GM12878 (cell line): ENCODE results near the gene TIE1.

ENCODE experiments used
- CHD4 ChIP-seq: fragments of 200-600 bp; sonication (generic); IDR thresholded peaks from 2 replicates; pipeline ENCODE4 v1.6.1; 2016; ENCODE audit warnings: mild to moderate bottlenecking
- CTCF ChIP-seq, 3 experiments: IDR thresholded peaks in 2 of 3; conservative IDR thresholded peaks in 1 of 3; 2 replicates each; pipeline ENCODE4 v1.5.1; 2011; ENCODE audit warnings: low read depth in 3 of 3, low read length in 3 of 3, mild to moderate bottlenecking in 3 of 3, control low read depth in 2 of 3, moderate library complexity in 2 of 3, inconsistent platforms in 1 of 3, mixed read lengths in 1 of 3; ENCODE audit not compliant: control insufficient read depth in 2 of 3, insufficient read depth in 1 of 3; ENCODE audit errors: extremely low read depth in 1 of 3
- ELK1 ChIP-seq: IDR thresholded peaks from 2 replicates; pipeline ENCODE4 v1.6.1; 2012; ENCODE audit warnings: low read depth, low read length, improper control_type of control experiment
- EP300 ChIP-seq, 2 experiments: fragments of 150-350 bp in 1 of 2; IDR thresholded peaks; 2 replicates each; pipeline ENCODE4 v1.6.1; 2011 to 2012; ENCODE audit warnings: low read depth in 2 of 2, low read length in 2 of 2, borderline replicate concordance in 1 of 2, improper control_type of control experiment in 1 of 2, inconsistent platforms in 1 of 2; ENCODE audit not compliant: control insufficient read depth in 1 of 2
- MTA2 ChIP-seq: fragments of 450-650 bp; IDR thresholded peaks from 2 replicates; pipeline ENCODE4 v1.6.1; 2016; ENCODE audit warnings: low read depth, mild to moderate bottlenecking, moderate library complexity
- NFXL1 ChIP-seq: fragments of 450-650 bp; IDR thresholded peaks from 2 replicates; pipeline ENCODE4 v1.6.1; 2017; ENCODE audit warnings: antibody characterized with exemption, mild to moderate bottlenecking, borderline replicate concordance
- NR2C2 ChIP-seq: IDR thresholded peaks from 2 replicates; pipeline ENCODE4 v1.6.1; 2011; ENCODE audit warnings: borderline replicate concordance, low read depth; ENCODE audit not compliant: control insufficient read depth, insufficient read length
- PKNOX1 ChIP-seq: fragments of 450-650 bp; IDR thresholded peaks from 2 replicates; pipeline ENCODE4 v1.6.1; 2016; ENCODE audit warnings: mild to moderate bottlenecking
- POLR2AphosphoS2 ChIP-seq: IDR thresholded peaks from 2 replicates; pipeline ENCODE4 v1.6.1; 2011; ENCODE audit warnings: low read depth, mild to moderate bottlenecking, low read length, improper control_type of control experiment, moderate library complexity
- POLR2AphosphoS5 ChIP-seq: IDR thresholded peaks from 2 replicates; pipeline ENCODE4 v1.6.1; 2011; ENCODE audit warnings: mild to moderate bottlenecking, low read length, inconsistent platforms
- RELA ChIP-seq: fragments of 450-650 bp; IDR thresholded peaks from 2 replicates; pipeline ENCODE4 v1.8.0; 2014; ENCODE audit warnings: borderline replicate concordance; ENCODE audit not compliant: partially characterized antibody
- TAF1 ChIP-seq: IDR thresholded peaks from 2 replicates; pipeline ENCODE4 v1.6.1; 2011; ENCODE audit warnings: mild to moderate bottlenecking, low read depth, low read length, borderline replicate concordance

GRCh38 chr1:43329995-43330751, 29.4 kb downstream of the TIE1 start:
- TF ChIP-seq CTCF (IDR thresholded peaks at IDR 0.05 in 2 of 3, conservative IDR thresholded peaks at IDR 0.05 in 1 of 3; ENCODE audit: control insufficient read depth in 2 of 3, extremely low read depth in 1 of 3, insufficient read depth in 1 of 3, low read depth in 3 of 3, low read length in 3 of 3) (no peak), POLR2AphosphoS5 (no peak), ELK1 (no peak), TAF1 (no peak), MTA2 (no peak), NFXL1 (no peak), RELA (no peak), EP300 (IDR thresholded peaks at IDR 0.05; ENCODE audit: borderline replicate concordance in 1 of 2, control insufficient read depth in 1 of 2, low read depth in 2 of 2, low read length in 2 of 2) (no peak), NR2C2 (no peak), PKNOX1 (no peak), POLR2AphosphoS2 (no peak), CHD4 (no peak)
